Astrocyte (in vitro differentiated cells and primary cell): ENCODE data around the gene FREY1.

Experiments used
- CTCF ChIP-seq: IDR thresholded peaks from 2 replicates; pipeline ENCODE4 v1.5.1; 2011; ENCODE audit warnings: low read depth, mild to moderate bottlenecking, inconsistent platforms, low read length, moderate library complexity; ENCODE audit not compliant: insufficient read depth
- EZH2 ChIP-seq: IDR thresholded peaks from 2 replicates; pipeline ENCODE4 v1.6.1; 2012; ENCODE audit warnings: mild to moderate bottlenecking, low read length, inconsistent platforms; ENCODE audit not compliant: insufficient read depth

- no peak for TF ChIP-seq EZH2
- TF ChIP-seq CTCF, result peak; percentile 81
Measured at GRCh38 chr11:45872651-45873356, 34.3 kb downstream of the FREY1 start.
